A549 (cell line): ENCODE measurements around the gene EEF1A1. TPM values are rescaled to one million over a fixed set of nuclear protein-coding genes. Genes with fewer than 3 reads are reported as not detected.

Experiments
- ATAC-seq, 2 experiments: fragments of 200-7000 bp in 1 of 2; fragments of >200 bp in 1 of 2; cut with Nextera tagmentation in 1 of 2; cut with Tn5 transposase in 1 of 2; 3 replicates each; pipeline versions ENCODE4 v1.8.0 to v1.9.1; 2018 to 2020; ENCODE audit warnings: mild to moderate bottlenecking in 1 of 2, moderate library complexity in 1 of 2
- CTCF ChIA-PET: fragments of 300-600 bp; sonication (Branson Sonifier 250); formaldehyde crosslinking; extraction: SDS; loops from one replicate; lab custom pipeline; 2021; ENCODE audit warnings: antibody characterized with exemption, inconsistent platforms; lab: Yijun Ruan, JAX
- POLR2A ChIA-PET: fragments of 350-600 bp; formaldehyde crosslinking; extraction: SDS; loops from one replicate; lab custom pipeline; 2021; ENCODE audit warnings: antibody characterized with exemption, inconsistent platforms; lab: Yijun Ruan, JAX
- DNase-seq, 2 experiments: peaks; one replicate each; pipeline versions ENCODE4 v3.0.0 to v3.0.0-alpha.2; 2011 to 2016; ENCODE audit warnings: low read depth in 1 of 2, low spot score in 1 of 2
- FAIRE-seq: peaks from 2 replicates; lab custom pipeline; 2011; peaks lifted over from hg19 to GRCh38; lab: Jason Lieb, UNC
- H3K27ac ChIP-seq, 2 experiments: fragments of >200 bp; sonication (Bioruptor Twin); formaldehyde crosslinking; 3 replicates each; pipeline ENCODE4 v1.5.1; 2016 to 2017
- H3K4me1 ChIP-seq: fragments of >200 bp; sonication (Bioruptor Twin); formaldehyde crosslinking; 3 replicates; pipeline ENCODE4 v1.6.1; 2016
- H3K4me2 ChIP-seq: fragments of >200 bp; sonication (Bioruptor Twin); formaldehyde crosslinking; 3 replicates; pipeline ENCODE4 v1.6.1; 2016
- H3K4me3 ChIP-seq: fragments of >200 bp; sonication (Bioruptor Twin); formaldehyde crosslinking; 3 replicates; pipeline ENCODE4 v1.5.1; 2016
- H3K9me3 ChIP-seq: fragments of >200 bp; sonication (Bioruptor Twin); formaldehyde crosslinking; 3 replicates; pipeline ENCODE4 v1.6.1; 2016
- CEBPB ChIP-seq, 2 experiments: fragments of >200 bp in 1 of 2; sonication (Bioruptor Twin) in 1 of 2; formaldehyde crosslinking in 1 of 2; IDR thresholded peaks; 2 replicates each; pipeline ENCODE4 v1.6.1; 2012 to 2016
- CHD4 ChIP-seq: fragments of 200-600 bp; sonication (generic); IDR thresholded peaks from 2 replicates; pipeline ENCODE4 v1.6.1; 2016; ENCODE audit warnings: antibody characterized with exemption, mild to moderate bottlenecking, borderline replicate concordance
- EP300 ChIP-seq, 2 experiments: fragments of >200 bp; sonication (Bioruptor Twin); formaldehyde crosslinking; IDR thresholded peaks; 2 replicates in 1 of 2; 3 replicates in 1 of 2; pipeline ENCODE4 v1.6.1; 2016 to 2017
- FOSB ChIP-seq: fragments of 250-450 bp; sonication (Bioruptor Pico); IDR thresholded peaks from 2 replicates; pipeline ENCODE4 v1.5.0; 2020; ENCODE audit warnings: mild to moderate bottlenecking, moderate library complexity
- FOXS1 ChIP-seq: fragments of 250-450 bp; sonication (Bioruptor Pico); IDR thresholded peaks from 2 replicates; pipeline ENCODE4 v1.5.0; 2020; ENCODE audit warnings: mild to moderate bottlenecking, moderate library complexity
- GATA3 ChIP-seq: IDR thresholded peaks from 2 replicates; pipeline ENCODE4 v1.6.1; 2012; ENCODE audit warnings: borderline replicate concordance
- HEYL ChIP-seq: fragments of 250-450 bp; sonication (Bioruptor Pico); IDR thresholded peaks from 2 replicates; pipeline ENCODE4 v1.8.0; 2021; ENCODE audit warnings: mild to moderate bottlenecking, moderate library complexity
- HOXA7 ChIP-seq: fragments of 250-450 bp; sonication (Bioruptor Pico); IDR thresholded peaks from 2 replicates; pipeline ENCODE4 v1.5.0; 2020; ENCODE audit warnings: mild to moderate bottlenecking, moderate library complexity
- HOXB13 ChIP-seq: fragments of 250-450 bp; sonication (Bioruptor Pico); IDR thresholded peaks from 2 replicates; pipeline ENCODE4 v1.5.0; 2020; ENCODE audit warnings: low read depth, mild to moderate bottlenecking, moderate library complexity
- KDM5A ChIP-seq: fragments of 200-600 bp; sonication (generic); IDR thresholded peaks from 2 replicates; pipeline ENCODE4 v1.6.1; 2016; ENCODE audit warnings: antibody characterized with exemption, mild to moderate bottlenecking
- MYC ChIP-seq: IDR thresholded peaks from 2 replicates; pipeline ENCODE4 v1.6.1; 2012; ENCODE audit warnings: mild to moderate bottlenecking, inconsistent platforms, low read length, improper control_type of control experiment, borderline replicate concordance
- NPAS2 ChIP-seq: fragments of 250-450 bp; sonication (Bioruptor Pico); IDR thresholded peaks from 2 replicates; pipeline ENCODE4 v1.8.0; 2022; ENCODE audit warnings: mild to moderate bottlenecking, moderate library complexity, borderline replicate concordance
- NR3C1 ChIP-seq: fragments of >200 bp; sonication (Bioruptor Twin); formaldehyde crosslinking; IDR thresholded peaks from 3 replicates; pipeline ENCODE4 v1.6.1; 2017
- RAD21 ChIP-seq, 2 experiments: fragments of >200 bp in 1 of 2; sonication (Bioruptor Twin) in 1 of 2; formaldehyde crosslinking in 1 of 2; IDR thresholded peaks in 1 of 2; conservative IDR thresholded peaks in 1 of 2; 2 replicates in 1 of 2; 3 replicates in 1 of 2; pipeline ENCODE4 v1.6.1; 2012 to 2018; ENCODE audit warnings: inconsistent platforms in 1 of 2
- RCOR1 ChIP-seq: fragments of 150-350 bp; IDR thresholded peaks from 2 replicates; pipeline ENCODE4 v1.6.1; 2014; ENCODE audit warnings: antibody characterized with exemption, low read length, low read depth
- RNF2 ChIP-seq: fragments of 200-600 bp; sonication (generic); IDR thresholded peaks from 2 replicates; pipeline ENCODE4 v1.6.1; 2016; ENCODE audit warnings: low read depth, mild to moderate bottlenecking, antibody characterized with exemption, moderate library complexity, borderline replicate concordance
- ZFP36 ChIP-seq: fragments of 450-650 bp; IDR thresholded peaks from 2 replicates; pipeline ENCODE4 v1.6.1; 2014; ENCODE audit warnings: borderline replicate concordance; ENCODE audit not compliant: partially characterized antibody
- WGBS: methylation state at CpG from one replicate; pipeline ENCODE4 v1.1.6; 2017; ENCODE audit errors: missing lambda C conversion rate; 5-methylcytosine and 5-hydroxymethylcytosine counted together
- polyA plus RNA-seq, 4 experiments: library from polyadenylated mRNA; depleted of rRNA in 3 of 4; stranded (reverse); fragments of >200 nt; fragmentation: RNase III in 1 of 4; extraction: RNeasy Plus Mini Kit Qiagen cat#74134 plus additional on column Dnase treatment in 1 of 4; gene quantifications; 2 replicates in 3 of 4; 3 replicates in 1 of 4; pipeline ENCODE4 v1.2.3, GENCODE V29; 2011 to 2017
- TF ChIP-seq, protein P1 (sequence below): fragments of 150-350 bp; IDR thresholded peaks from 2 replicates; pipeline ENCODE4 v1.6.1; 2014; ENCODE audit warnings: low read depth, mild to moderate bottlenecking, low read length
- TF ChIP-seq, protein P2 (sequence below): fragments of >200 bp; sonication (Bioruptor Twin); formaldehyde crosslinking; IDR thresholded peaks from 2 replicates; pipeline ENCODE4 v1.6.1; 2016

Gene EEF1A1
- polyA plus RNA-seq, 2 of the 4 experiments (the other 2 are of a cell fraction): 5,660 to 9,755 TPM

DNA sequence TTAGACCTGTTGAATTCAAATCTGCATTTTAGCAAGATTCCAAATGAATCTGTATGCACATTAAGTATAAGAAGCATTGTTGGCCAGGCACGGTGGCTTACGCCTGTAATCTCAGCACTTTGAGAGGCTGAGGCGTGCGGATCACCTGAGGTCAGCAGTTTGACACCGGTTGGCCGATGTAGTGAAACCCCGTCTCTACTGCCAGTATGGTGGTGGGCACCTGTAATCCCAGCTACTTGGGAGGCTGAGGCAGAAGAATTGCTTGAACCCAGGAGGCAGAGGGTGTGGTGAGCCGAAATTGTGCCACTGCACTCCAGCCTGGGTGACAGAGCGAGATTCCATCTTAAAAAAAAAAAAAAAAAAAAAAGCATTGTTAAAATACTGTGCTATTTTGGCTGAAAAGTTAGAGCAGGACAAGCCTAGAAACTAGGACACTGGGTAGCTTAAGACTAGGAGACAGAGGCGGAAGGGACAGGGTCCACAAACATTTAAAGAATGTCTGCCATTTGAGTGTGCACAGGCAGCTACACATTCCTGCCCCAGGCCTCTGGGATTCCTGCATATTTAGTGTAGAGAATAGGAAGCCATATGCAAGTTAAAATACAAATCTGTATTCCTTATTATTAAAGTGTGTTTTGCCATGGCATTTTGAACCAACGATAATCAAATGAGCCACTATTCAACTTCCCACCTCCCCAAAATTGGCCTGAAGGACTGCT, 45.1 kb upstream of the EEF1A1 start:
- H3K27ac ChIP-seq: peak overlapping the region; percentile 92 to 95
- CTCF ChIA-PET: interaction anchor here (0.9 to 2.4 kb wide), 4 partner anchors 14 to 46 kb away, joined by 3 to 10 read pairs (median 5); no protein-coding TSS in a partner anchor
- no peak for FAIRE-seq
- TF ChIP-seq, protein P1, sequence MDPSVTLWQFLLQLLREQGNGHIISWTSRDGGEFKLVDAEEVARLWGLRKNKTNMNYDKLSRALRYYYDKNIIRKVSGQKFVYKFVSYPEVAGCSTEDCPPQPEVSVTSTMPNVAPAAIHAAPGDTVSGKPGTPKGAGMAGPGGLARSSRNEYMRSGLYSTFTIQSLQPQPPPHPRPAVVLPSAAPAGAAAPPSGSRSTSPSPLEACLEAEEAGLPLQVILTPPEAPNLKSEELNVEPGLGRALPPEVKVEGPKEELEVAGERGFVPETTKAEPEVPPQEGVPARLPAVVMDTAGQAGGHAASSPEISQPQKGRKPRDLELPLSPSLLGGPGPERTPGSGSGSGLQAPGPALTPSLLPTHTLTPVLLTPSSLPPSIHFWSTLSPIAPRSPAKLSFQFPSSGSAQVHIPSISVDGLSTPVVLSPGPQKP: no peak
- no peak for TF ChIP-seq RAD21 (conservative IDR thresholded peaks at IDR 0.05 in 1 of 2, IDR thresholded peaks at IDR 0.05 in 1 of 2)
- TF ChIP-seq MYC: no peak
- no peak for TF ChIP-seq ZFP36
- TF ChIP-seq FOSB: no peak
- no peak for TF ChIP-seq EP300 (IDR thresholded peaks at IDR 0.05)
- TF ChIP-seq RNF2: no peak
- no peak for TF ChIP-seq FOXS1 (CRISPR knock-in tag)
- no peak for TF ChIP-seq RCOR1
- no peak for TF ChIP-seq GATA3
- TF ChIP-seq, protein P2, sequence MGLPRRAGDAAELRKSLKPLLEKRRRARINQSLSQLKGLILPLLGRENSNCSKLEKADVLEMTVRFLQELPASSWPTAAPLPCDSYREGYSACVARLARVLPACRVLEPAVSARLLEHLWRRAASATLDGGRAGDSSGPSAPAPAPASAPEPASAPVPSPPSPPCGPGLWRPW: no peak
- TF ChIP-seq HOXA7: no peak
- TF ChIP-seq HEYL: no peak
- H3K4me2 ChIP-seq: peak overlapping the region; percentile 80
- WGBS: 74% methylated on average over 7 of the region's 11 CpGs
- peak in 1 of 2 experiments; percentile 14 for DNase-seq
- no peaks in the 10 kb centered on the region for H3K9me3 ChIP-seq
- POLR2A ChIA-PET: interaction anchor here (0.6 to 3.3 kb wide), 6 partner anchors 14 to 66 kb away, joined by 3 to 32 read pairs (median 6); partner anchors contain the start of gene EEF1A1
- peaks cover 30% of the 10 kb centered on the region for H3K4me1 ChIP-seq
- peak in 1 of 2 experiments; percentile 59; a peak in 3 of 6 replicates for ATAC-seq
- no peak overlapping the region for H3K4me3 ChIP-seq

- H3K4me2 ChIP-seq: no peak overlapping the region
- ChIA-PET CTCF (interaction anchor here (0.9 to 2.4 kb wide), 2 partner anchors 16 to 18 kb away, joined by 5 to 10 read pairs; no protein-coding TSS in a partner anchor), POLR2A (interaction anchor here (0.6 kb wide), 1 partner anchor 16 kb away, joined by 3 read pairs; no protein-coding TSS in a partner anchor)
- H3K4me1 ChIP-seq: peaks cover 39% of the 10 kb centered on the region
- TF ChIP-seq FOSB (no peak), NPAS2 (CRISPR knock-in tag) (no peak), HOXB13 (CRISPR knock-in tag) (peak; percentile 41; the same call in 1 of the 2 replicates), MYC (no peak)
- TF ChIP-seq, protein P1: no peak
- peak overlapping the region in 1 of 2 experiments; percentile 95; a peak in 3 of 6 replicates for H3K27ac ChIP-seq
- 92% methylated on average over 17 of the region's 17 CpGs for WGBS
- FAIRE-seq (no peak), ATAC-seq (no peak), DNase-seq (no peak)
- no peak overlapping the region for H3K4me3 ChIP-seq
- H3K9me3 ChIP-seq: no peaks in the 10 kb centered on the region
Measured at GRCh38 chr6:73564578-73565345, 43.9 kb upstream of the EEF1A1 start.

DNA sequence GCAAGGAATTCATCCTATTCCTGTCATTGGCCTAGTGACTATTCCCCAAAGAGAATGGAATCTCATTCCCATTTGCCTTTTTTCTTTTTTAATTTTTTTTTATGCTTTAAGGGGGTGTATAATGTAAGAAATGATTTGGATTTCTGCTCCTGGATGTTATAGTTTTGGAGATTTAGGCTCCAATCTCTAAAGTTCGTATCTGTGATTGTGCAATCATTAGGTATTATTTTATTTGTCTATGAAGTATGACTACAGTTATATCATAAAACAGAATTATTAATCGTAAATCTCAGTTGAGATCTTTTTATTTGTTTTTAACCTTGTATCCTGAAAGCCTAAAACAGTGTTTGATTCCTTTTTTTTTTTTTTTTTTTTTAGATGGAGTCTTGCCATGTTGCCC, 41.7 kb upstream of the EEF1A1 start:
- H3K4me3 ChIP-seq: no peak overlapping the region
- POLR2A ChIA-PET: no interaction called here
- H3K4me2 ChIP-seq: no peak overlapping the region
- H3K4me1 ChIP-seq: peaks cover 31% of the 10 kb centered on the region
- no peak for DNase-seq
- TF ChIP-seq KDM5A: no peak
- TF ChIP-seq CEBPB (IDR thresholded peaks at IDR 0.05): peak; percentile 44 to 52; a peak in 3 of 4 replicates
- no peak for TF ChIP-seq NR3C1
- TF ChIP-seq CHD4: no peak
- no peaks in the 10 kb centered on the region for H3K9me3 ChIP-seq
- no peak for FAIRE-seq
- CTCF ChIA-PET: no interaction called here
- H3K27ac ChIP-seq: no peak overlapping the region
- 63% methylated on average over 2 of the region's 2 CpGs for WGBS
- no peak for ATAC-seq
